ACC112 (cell line): ENCODE results near the gene C17orf67.

Experiments used
- H2AFZ ChIP-seq: fragments of 200-600 bp; sonication (generic); one replicate; pipeline ENCODE4 v1.6.0; 2017; ENCODE audit warnings: antibody characterized with exemption, low read length; ENCODE audit not compliant: unreplicated experiment
- H3K27ac ChIP-seq: fragments of 200-600 bp; sonication (generic); 2 replicates; pipeline ENCODE4 v1.5.1; 2014; ENCODE audit warnings: low read depth, mild to moderate bottlenecking, antibody characterized with exemption, low read length, moderate library complexity
- H3K27me3 ChIP-seq: fragments of 200-600 bp; sonication (generic); 2 replicates; pipeline ENCODE4 v1.6.1; 2014; ENCODE audit warnings: mild to moderate bottlenecking, antibody characterized with exemption, low read length, moderate library complexity, mixed read lengths; ENCODE audit not compliant: insufficient read depth
- H3K36me3 ChIP-seq: fragments of 200-600 bp; sonication (generic); 2 replicates; pipeline ENCODE4 v1.6.1; 2016; ENCODE audit warnings: mild to moderate bottlenecking, antibody characterized with exemption, low read length, moderate library complexity, mixed read lengths; ENCODE audit not compliant: insufficient read depth
- H3K4me1 ChIP-seq: fragments of 200-600 bp; sonication (generic); one replicate; pipeline ENCODE4 v1.6.1; 2016; ENCODE audit warnings: low read length, mixed read lengths; ENCODE audit not compliant: insufficient read depth, unreplicated experiment, control insufficient read depth
- H3K4me3 ChIP-seq: fragments of 200-600 bp; sonication (generic); 2 replicates; pipeline ENCODE4 v1.5.1; 2014; ENCODE audit warnings: mild to moderate bottlenecking, low read depth, low read length
- H3K79me2 ChIP-seq: fragments of 200-600 bp; sonication (generic); one replicate; pipeline ENCODE4 v1.6.0; 2016; ENCODE audit warnings: low read length; ENCODE audit not compliant: control insufficient read depth, unreplicated experiment, insufficient read depth

Gene C17orf67

GRCh38 chr17:56833809-56834379, at the start of gene C17orf67, which contains the start of gene DGKE:
TSS of gene C17orf67 (minus strand) at chr17:56833920. CDS start at chr17:56815810, 18,110 bp downstream.
TSS of gene DGKE (plus strand) at chr17:56834151. CDS start at chr17:56834796, 645 bp downstream.
- Histone ChIP-seq H3K4me3 (peak within 1 kb of the TSS; percentile 83), H3K27me3 (no peaks in the 10 kb centered on the region), H3K36me3 (no peaks in the 10 kb centered on the region), H3K79me2 (peaks cover 40% of the 10 kb centered on the region), H2AFZ (peak within 1 kb of the TSS; percentile 98), H3K27ac (peak within 1 kb of the TSS; percentile 49; the same call in 1 of the 2 replicates), H3K4me1 (peaks cover 19% of the 10 kb centered on the region)

GRCh38 chr17:56881685-56882295, 48.1 kb upstream of the C17orf67 start:
- Histone ChIP-seq H3K4me3 (no peak overlapping the region), H2AFZ (no peak overlapping the region), H3K79me2 (no peaks in the 10 kb centered on the region), H3K27me3 (no peaks in the 10 kb centered on the region), H3K27ac (no peak overlapping the region), H3K36me3 (peaks cover 7% of the 10 kb centered on the region; the same call in 1 of the 2 replicates), H3K4me1 (no peaks in the 10 kb centered on the region)

GRCh38 chr17:56880571-56880970, 46.9 kb upstream of the C17orf67 start:
- H3K27ac ChIP-seq: no peak overlapping the region
- no peaks in the 10 kb centered on the region for H3K27me3 ChIP-seq
- H3K79me2 ChIP-seq: no peaks in the 10 kb centered on the region
- no peak overlapping the region for H3K4me3 ChIP-seq
- no peaks in the 10 kb centered on the region for H3K4me1 ChIP-seq
- no peaks in the 10 kb centered on the region for H3K36me3 ChIP-seq
- no peak overlapping the region for H2AFZ ChIP-seq

GRCh38 chr17:56880133-56880532, 46.4 kb upstream of the C17orf67 start:
- Histone ChIP-seq H3K36me3 (no peaks in the 10 kb centered on the region), H3K27ac (no peak overlapping the region), H3K4me3 (no peak overlapping the region), H3K79me2 (no peaks in the 10 kb centered on the region), H3K4me1 (no peaks in the 10 kb centered on the region), H2AFZ (no peak overlapping the region), H3K27me3 (no peaks in the 10 kb centered on the region)

- no peaks in the 10 kb centered on the region for H3K79me2 ChIP-seq
- H3K36me3 ChIP-seq: no peaks in the 10 kb centered on the region
- H3K27ac ChIP-seq: no peak overlapping the region
- no peaks in the 10 kb centered on the region for H3K27me3 ChIP-seq
- H2AFZ ChIP-seq: no peak overlapping the region
- H3K4me3 ChIP-seq: no peak overlapping the region
- no peaks in the 10 kb centered on the region for H3K4me1 ChIP-seq
These were observed 45.6 kb upstream of the C17orf67 start for GRCh38 chr17:56879280-56879679.

GRCh38 chr17:56876766-56877179, 43.1 kb upstream of the C17orf67 start:
- Histone ChIP-seq H3K27me3 (no peaks in the 10 kb centered on the region), H2AFZ (no peak overlapping the region), H3K4me3 (no peak overlapping the region), H3K79me2 (no peaks in the 10 kb centered on the region), H3K4me1 (no peaks in the 10 kb centered on the region), H3K27ac (no peak overlapping the region), H3K36me3 (no peaks in the 10 kb centered on the region)

- Histone ChIP-seq H3K36me3 (no peaks in the 10 kb centered on the region), H3K4me3 (no peak overlapping the region), H3K27me3 (no peaks in the 10 kb centered on the region), H3K27ac (no peak overlapping the region), H2AFZ (no peak overlapping the region), H3K79me2 (no peaks in the 10 kb centered on the region), H3K4me1 (peaks cover 5% of the 10 kb centered on the region)
These were observed 36.4 kb upstream of the C17orf67 start for GRCh38 chr17:56870081-56870651.

- Histone ChIP-seq H3K4me3 (no peak overlapping the region), H2AFZ (no peak overlapping the region), H3K27ac (no peak overlapping the region), H3K79me2 (no peaks in the 10 kb centered on the region), H3K36me3 (no peaks in the 10 kb centered on the region), H3K27me3 (no peaks in the 10 kb centered on the region), H3K4me1 (peaks cover 5% of the 10 kb centered on the region)
These were observed 35.0 kb upstream of the C17orf67 start for GRCh38 chr17:56868716-56869115.

GRCh38 chr17:56867948-56868376, 34.2 kb upstream of the C17orf67 start:
- Histone ChIP-seq H3K36me3 (no peaks in the 10 kb centered on the region), H2AFZ (no peak overlapping the region), H3K79me2 (no peaks in the 10 kb centered on the region), H3K4me3 (no peak overlapping the region), H3K27me3 (no peaks in the 10 kb centered on the region), H3K27ac (peak overlapping the region; percentile 32; the same call in 1 of the 2 replicates), H3K4me1 (peaks cover 5% of the 10 kb centered on the region)

GRCh38 chr17:56866496-56866895, 32.8 kb upstream of the C17orf67 start:
- no peaks in the 10 kb centered on the region for H3K36me3 ChIP-seq
- no peaks in the 10 kb centered on the region for H3K79me2 ChIP-seq

GRCh38 chr17:56866076-56866475, 32.4 kb upstream of the C17orf67 start:
- H3K79me2 ChIP-seq: no peaks in the 10 kb centered on the region
- H3K27me3 ChIP-seq: no peaks in the 10 kb centered on the region
- H3K27ac ChIP-seq: no peak overlapping the region
- no peaks in the 10 kb centered on the region for H3K36me3 ChIP-seq
- H2AFZ ChIP-seq: no peak overlapping the region
- H3K4me1 ChIP-seq: peaks cover 5% of the 10 kb centered on the region
- no peak overlapping the region for H3K4me3 ChIP-seq

More at GRCh38 chr17:56866496-56866895, 32.8 kb upstream of the C17orf67 start:
- peaks cover 5% of the 10 kb centered on the region for H3K4me1 ChIP-seq
- no peak overlapping the region for H2AFZ ChIP-seq
- no peak overlapping the region for H3K4me3 ChIP-seq
- H3K27me3 ChIP-seq: no peaks in the 10 kb centered on the region
- no peak overlapping the region for H3K27ac ChIP-seq
